ENCODE measurements around the gene BCAP31. TPM values are rescaled to one million over a fixed set of nuclear protein-coding genes. Genes with fewer than 3 reads are reported as not detected.

Gene BCAP31
- total RNA-seq, 1 experiment from 2014 or later, result 235 TPM

DNA sequence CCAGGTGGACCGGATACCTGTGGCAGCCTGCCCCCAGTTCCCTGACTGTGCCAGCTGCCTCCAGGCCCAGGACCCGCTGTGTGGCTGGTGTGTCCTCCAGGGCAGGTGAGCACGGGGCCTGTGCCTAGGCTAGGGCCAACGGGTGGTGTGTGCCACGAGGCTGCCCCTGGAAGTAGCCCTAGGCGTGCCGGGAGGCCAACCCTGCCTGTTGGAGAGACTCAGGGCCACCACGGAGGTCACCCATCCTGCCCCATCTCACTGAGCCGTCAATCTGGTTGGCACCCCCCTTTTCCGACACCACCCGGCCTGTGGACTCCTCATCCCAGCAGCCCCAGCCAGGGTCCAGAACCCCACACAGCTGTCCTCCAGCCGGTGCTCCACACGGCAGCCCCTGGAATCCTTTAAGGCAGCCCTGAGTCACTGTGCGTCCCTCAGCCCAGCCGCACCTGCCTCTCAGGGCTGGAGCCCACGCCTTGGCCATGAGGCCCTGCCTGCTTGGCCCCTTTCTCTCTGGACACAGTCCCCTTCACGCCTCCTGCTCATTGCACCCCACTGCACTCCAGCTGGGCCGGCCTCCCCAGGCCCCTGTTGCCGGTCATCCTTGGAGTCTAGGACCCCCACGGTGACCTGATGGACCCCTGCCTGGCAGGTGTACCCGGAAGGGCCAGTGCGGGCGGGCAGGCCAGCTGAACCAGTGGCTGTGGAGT, 45.1 kb upstream of the BCAP31 start:
- Histone ChIP-seq H3K4me1 (ENCODE audit: insufficient read depth, low read length, poor library complexity, severe bottlenecking) (no peaks in the 10 kb centered on the region), H3K4me3 (ENCODE audit: low read depth, low read length, poor library complexity, severe bottlenecking) (no peak overlapping the region), H3K27me3 (replicated peaks; ENCODE audit: insufficient read depth, low read depth, low read length, poor library complexity) (no peaks in the 10 kb centered on the region), H3K27ac (ENCODE audit: low read depth, low read length, poor library complexity, severe bottlenecking) (no peak overlapping the region), H3K36me3 (ENCODE audit: insufficient read depth, low read length, poor library complexity, severe bottlenecking) (no peaks in the 10 kb centered on the region), H3K9me3 (ENCODE audit: low read depth, low read length, poor library complexity, severe bottlenecking) (no peaks in the 10 kb centered on the region)
- intact Hi-C loops (cut with micrococcal nuclease; ENCODE audit: unreplicated experiment), result no loop called here
- ChIA-PET CTCF (no interaction called here), POLR2A (ENCODE audit: low non-redundant PET) (no interaction called here)
- no TSS peak for BruUV-seq (replicated peaks)
- DNase-seq (ENCODE audit: low spot score), result no peak
- no peak for TF ChIP-seq EZH2 (IDR thresholded peaks at IDR 0.05; ENCODE audit: borderline replicate concordance, low read depth, low read length, poor library complexity, severe bottlenecking)
- TF ChIP-seq, protein P1, sequence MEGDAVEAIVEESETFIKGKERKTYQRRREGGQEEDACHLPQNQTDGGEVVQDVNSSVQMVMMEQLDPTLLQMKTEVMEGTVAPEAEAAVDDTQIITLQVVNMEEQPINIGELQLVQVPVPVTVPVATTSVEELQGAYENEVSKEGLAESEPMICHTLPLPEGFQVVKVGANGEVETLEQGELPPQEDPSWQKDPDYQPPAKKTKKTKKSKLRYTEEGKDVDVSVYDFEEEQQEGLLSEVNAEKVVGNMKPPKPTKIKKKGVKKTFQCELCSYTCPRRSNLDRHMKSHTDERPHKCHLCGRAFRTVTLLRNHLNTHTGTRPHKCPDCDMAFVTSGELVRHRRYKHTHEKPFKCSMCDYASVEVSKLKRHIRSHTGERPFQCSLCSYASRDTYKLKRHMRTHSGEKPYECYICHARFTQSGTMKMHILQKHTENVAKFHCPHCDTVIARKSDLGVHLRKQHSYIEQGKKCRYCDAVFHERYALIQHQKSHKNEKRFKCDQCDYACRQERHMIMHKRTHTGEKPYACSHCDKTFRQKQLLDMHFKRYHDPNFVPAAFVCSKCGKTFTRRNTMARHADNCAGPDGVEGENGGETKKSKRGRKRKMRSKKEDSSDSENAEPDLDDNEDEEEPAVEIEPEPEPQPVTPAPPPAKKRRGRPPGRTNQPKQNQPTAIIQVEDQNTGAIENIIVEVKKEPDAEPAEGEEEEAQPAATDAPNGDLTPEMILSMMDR (conservative IDR thresholded peaks at IDR 0.05; ENCODE audit: low read depth, low read length), result no peak

DNA sequence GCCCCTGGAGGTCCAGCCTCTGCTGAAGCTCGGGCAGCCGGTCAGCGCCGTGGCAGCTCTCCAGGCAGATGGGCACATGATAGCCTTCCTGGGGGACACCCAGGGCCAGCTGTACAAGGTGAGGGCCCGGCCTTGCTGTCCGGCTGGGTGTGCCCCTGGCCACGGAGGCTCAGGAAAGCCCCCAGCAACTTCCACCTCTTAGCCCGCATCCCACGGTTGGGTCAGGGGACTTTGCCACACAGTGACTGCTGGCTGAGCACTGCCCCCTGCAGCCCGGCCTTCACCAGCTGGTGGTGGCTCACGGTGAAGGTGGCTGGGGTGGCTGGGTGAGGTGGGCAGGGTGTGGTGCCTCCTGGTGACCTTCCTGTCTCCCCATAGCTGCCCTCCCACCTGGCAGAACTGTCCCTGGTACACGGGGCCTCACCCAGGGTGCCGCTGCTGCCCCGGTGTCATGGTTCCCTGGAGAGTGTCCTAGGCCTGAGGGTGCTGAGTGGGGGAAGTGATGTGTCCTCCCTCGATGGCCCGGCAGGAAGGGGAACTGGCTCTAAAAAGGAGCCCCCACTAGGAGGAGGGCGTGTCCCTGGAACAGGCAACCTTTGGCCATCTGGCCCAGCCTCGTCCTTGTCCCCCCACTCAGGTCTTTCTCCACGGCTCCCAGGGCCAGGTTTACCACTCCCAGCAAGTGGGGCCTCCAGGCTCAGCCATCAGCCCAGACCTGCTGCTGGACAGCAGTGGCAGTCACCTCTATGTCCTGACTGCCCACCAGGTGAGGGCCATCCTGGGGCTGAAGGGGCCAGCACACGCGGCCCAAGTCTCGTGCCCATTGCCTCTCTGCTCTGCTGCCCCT, 44.3 kb upstream of the BCAP31 start:
- no peaks in the 10 kb centered on the region for H3K9me3 ChIP-seq (ENCODE audit: low read depth, low read length, poor library complexity, severe bottlenecking)
- intact Hi-C loops (cut with micrococcal nuclease; ENCODE audit: unreplicated experiment), result no loop called here
- no peak overlapping the region for H3K4me3 ChIP-seq (ENCODE audit: low read depth, low read length, poor library complexity, severe bottlenecking)
- no peak for DNase-seq (ENCODE audit: low spot score)
- H3K27me3 ChIP-seq (replicated peaks; ENCODE audit: insufficient read depth, low read depth, low read length, poor library complexity), result no peaks in the 10 kb centered on the region
- no peaks in the 10 kb centered on the region for H3K4me1 ChIP-seq (ENCODE audit: insufficient read depth, low read length, poor library complexity, severe bottlenecking)
- TF ChIP-seq, protein P1 (conservative IDR thresholded peaks at IDR 0.05; ENCODE audit: low read depth, low read length), result no peak
- no peak for TF ChIP-seq EZH2 (IDR thresholded peaks at IDR 0.05; ENCODE audit: borderline replicate concordance, low read depth, low read length, poor library complexity, severe bottlenecking)
- H3K36me3 ChIP-seq (ENCODE audit: insufficient read depth, low read length, poor library complexity, severe bottlenecking), result no peaks in the 10 kb centered on the region
- no peak overlapping the region for H3K27ac ChIP-seq (ENCODE audit: low read depth, low read length, poor library complexity, severe bottlenecking)
- POLR2A ChIA-PET (ENCODE audit: low non-redundant PET), result no interaction called here
- CTCF ChIA-PET, result no interaction called here
- no TSS peak for BruUV-seq (replicated peaks)

DNA sequence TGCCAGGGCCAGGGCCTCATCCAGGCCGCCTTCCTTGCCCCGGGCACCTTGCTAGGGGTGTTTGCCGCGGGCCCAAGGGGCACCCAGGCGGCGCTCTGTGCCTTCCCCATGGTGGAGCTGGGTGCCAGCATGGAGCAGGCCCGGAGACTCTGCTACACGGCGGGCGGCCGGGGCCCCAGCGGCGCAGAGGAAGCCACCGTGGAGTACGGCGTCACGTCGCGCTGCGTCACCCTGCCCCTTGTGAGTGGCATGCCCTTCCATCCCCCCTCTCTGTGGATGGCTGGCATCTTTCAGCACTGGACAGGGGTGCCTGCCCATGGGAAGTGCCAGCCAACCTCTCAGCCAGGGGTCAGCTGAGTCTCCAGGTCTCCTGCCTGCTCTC, 43.5 kb upstream of the BCAP31 start:
- intact Hi-C loops (cut with micrococcal nuclease; ENCODE audit: unreplicated experiment), result no loop called here
- H3K36me3 ChIP-seq (ENCODE audit: insufficient read depth, low read length, poor library complexity, severe bottlenecking), result no peaks in the 10 kb centered on the region
- no peak for DNase-seq (ENCODE audit: low spot score)
- H3K27me3 ChIP-seq (replicated peaks; ENCODE audit: insufficient read depth, low read depth, low read length, poor library complexity), result no peaks in the 10 kb centered on the region
- POLR2A ChIA-PET (ENCODE audit: low non-redundant PET), result no interaction called here
- CTCF ChIA-PET, result no interaction called here
- no peak overlapping the region for H3K27ac ChIP-seq (ENCODE audit: low read depth, low read length, poor library complexity, severe bottlenecking)
- no peak overlapping the region for H3K4me3 ChIP-seq (ENCODE audit: low read depth, low read length, poor library complexity, severe bottlenecking)
- H3K9me3 ChIP-seq (ENCODE audit: low read depth, low read length, poor library complexity, severe bottlenecking), result no peaks in the 10 kb centered on the region
- TF ChIP-seq, protein P1 (conservative IDR thresholded peaks at IDR 0.05; ENCODE audit: low read depth, low read length), result no peak
- no peak for TF ChIP-seq EZH2 (IDR thresholded peaks at IDR 0.05; ENCODE audit: borderline replicate concordance, low read depth, low read length, poor library complexity, severe bottlenecking)
- H3K4me1 ChIP-seq (ENCODE audit: insufficient read depth, low read length, poor library complexity, severe bottlenecking), result no peaks in the 10 kb centered on the region
- no TSS peak for BruUV-seq (replicated peaks)
